Skin epidermis (tissue), 12 donors: ENCODE data around the gene DNAJB12.
A peak's percentile ranks its signal among the peaks of the same experiment; 100 is the strongest.
"Not testable (repeated sequence)": the region's sequence is repeated elsewhere in the genome, so short reads cannot be mapped to it uniquely, and the experiment has no call there.

ENCODE experiments used
- H3K27ac ChIP-seq, 21 experiments: fragments of 200-600 bp; sonication (generic) in 11 of 21; one replicate each; pipeline ENCODE4 v1.5.0; 2020; ENCODE audit warnings: mild to moderate bottlenecking in 3 of 21, inconsistent platforms in 2 of 21, moderate library complexity in 2 of 21
- H3K4me3 ChIP-seq, 7 experiments: fragments of 200-600 bp; sonication (generic) in 2 of 7; one replicate each; pipeline ENCODE4 v1.5.0; 2020; ENCODE audit warnings: inconsistent platforms in 2 of 7, mild to moderate bottlenecking in 2 of 7, moderate library complexity in 1 of 7

Gene DNAJB12

DNA sequence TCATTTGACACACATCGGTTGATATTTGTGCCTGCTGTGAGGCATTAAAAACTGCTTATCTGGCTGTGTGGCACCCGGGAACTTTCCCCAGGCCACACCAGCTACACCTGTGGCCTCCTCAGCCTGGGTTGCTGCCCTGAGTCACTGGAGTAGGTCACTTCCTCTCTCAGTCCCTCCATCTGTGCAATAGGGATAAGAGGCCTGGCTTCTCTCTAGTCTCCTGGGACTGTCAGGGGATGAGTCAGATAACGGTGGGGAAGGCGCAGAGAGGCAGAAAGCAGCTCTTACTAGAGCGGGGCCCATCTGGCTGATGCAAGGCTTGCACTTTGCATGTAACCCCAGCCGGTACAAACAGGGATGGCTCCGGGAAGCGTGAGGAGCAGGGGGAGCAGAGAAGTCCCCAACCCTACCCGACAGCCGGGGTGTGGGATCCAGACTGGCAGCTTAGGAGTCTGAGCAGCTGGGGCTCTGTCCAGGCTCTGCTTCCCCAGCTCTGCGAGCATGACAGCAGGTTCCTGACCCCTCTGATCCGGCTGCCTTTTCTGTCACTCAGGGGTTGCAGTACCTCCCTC lies 34.0 kb downstream of the DNAJB12 start:
- no peak overlapping the region for H3K4me3 ChIP-seq
- peak overlapping the region in 20 of 21 experiments; percentile 63 to 98 (median 90) for H3K27ac ChIP-seq

DNA sequence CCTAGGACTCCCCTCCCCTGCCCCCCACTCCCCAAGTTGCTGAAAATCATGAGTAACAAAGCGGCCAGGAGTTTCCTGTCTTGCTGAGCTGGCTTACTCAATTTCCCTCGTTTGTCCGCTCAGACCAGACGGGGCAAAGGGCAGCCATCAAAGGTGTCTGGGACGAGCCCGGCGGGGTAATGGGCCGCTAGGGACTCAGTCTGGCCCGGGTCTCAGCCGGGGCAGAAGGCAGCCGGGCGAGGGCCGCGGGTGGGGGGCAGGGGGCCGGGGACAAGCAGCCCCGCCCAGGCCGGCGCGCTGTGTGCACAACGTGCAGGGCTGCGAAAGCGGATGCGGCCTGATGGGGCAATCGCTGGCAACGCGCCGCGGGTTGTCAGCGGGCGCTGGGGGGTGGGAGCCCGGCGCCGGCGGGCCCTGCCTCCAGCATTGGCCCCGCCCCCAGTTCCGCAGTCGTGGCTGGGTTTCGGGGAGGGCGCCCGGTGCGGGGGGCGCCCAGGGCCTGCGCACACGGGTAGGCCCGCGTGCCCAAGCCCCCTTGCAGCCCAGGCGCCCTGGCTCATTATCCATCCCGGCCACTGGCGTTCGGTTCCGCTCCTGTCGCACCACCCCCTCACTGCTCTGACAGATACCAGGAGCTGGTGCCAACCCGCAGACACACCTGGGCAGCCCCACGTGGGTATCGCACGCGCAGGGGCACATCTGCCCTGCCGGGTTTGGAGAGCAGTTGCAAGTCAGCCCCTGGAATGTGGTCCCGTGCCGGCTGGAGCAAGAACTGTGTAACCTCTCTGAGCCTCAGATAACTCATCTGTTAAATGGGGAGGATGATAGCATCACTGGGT lies 35.1 kb downstream of the DNAJB12 start:
- Histone ChIP-seq H3K4me3 (peak overlapping the region; percentile 13 to 48 (median 26)), H3K27ac (peak overlapping the region; percentile 39 to 98 (median 90))

DNA sequence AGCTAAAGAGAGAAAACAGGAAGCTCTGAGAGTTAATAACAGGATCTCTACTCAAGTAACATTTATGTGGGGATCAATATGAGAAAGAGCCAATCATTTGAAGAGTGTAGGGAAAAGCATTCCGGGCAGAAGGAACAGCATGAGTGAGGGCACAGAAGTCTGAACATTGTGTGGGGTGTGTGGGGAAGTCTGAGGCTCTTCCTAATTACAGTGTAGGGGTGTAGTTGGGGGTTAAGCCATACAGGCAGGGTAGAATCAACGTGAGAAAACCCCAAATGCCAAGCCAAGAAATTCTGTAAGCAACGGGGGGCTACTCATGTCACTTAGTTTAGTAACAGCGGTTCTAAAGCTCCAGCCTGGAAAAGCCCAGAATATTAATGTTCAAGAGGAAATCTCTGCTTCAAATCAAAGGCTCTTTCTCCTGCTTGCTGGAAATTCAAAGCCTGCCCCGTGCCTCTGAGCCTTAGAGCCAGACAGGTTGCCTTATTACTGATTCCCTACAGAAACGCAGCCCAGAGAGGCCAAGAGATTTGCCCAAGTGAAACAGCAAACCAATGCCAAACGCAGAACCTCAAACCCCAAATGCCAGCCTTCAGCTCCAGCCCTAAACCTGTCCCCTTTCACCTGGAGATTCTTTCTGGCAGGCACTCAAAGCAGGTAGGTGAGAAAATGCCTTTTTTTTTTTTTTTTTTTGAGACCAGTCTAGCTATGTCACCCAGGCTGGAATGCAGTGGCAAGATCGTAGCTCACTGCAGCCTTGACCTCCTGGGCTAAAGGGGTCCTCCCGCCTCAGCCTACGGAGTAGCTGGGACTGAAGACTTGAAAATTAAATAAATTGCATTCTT lies 36.1 kb downstream of the DNAJB12 start:
- Histone ChIP-seq H3K4me3 (peak overlapping the region in 6 of 7 experiments; percentile 13 to 41 (median 26)), H3K27ac (peak overlapping the region in 20 of 21 experiments; percentile 63 to 98 (median 90))

DNA sequence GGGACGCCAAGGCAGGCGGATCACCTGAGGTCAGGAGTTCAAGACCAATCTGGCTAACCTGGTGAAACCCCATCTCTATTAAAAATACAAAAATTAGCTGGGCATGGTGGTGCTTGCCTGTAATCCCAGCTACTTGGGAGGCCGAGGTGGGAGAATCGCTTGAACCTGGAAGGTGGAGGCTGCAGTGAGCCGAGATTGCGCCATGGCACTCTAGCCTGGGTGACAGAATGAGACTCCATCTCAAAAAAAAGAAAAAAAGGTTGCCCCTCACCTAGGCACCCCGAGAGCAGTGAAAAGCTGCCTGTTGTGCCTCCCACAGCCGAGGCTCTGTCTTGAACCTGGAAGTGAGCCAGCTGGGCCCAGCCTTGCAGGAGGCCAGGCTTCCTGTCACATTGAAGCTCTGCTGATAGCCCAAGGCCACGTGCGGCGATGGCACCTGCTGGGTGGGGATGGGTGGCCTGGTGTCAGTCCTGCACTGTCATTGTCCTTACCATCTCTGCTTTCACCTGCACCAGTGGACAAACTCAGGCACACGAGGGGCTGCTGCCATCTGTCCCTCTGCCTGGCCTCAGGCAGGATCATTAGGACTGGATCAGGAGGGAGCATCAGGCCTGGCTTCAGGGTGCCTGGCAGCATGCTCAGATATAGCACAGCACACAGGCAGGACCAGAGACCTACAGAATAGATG lies 37.8 kb downstream of the DNAJB12 start:
- Histone ChIP-seq H3K27ac (peak overlapping the region in 19 of 21 experiments; percentile 1 to 73 (median 56)), H3K4me3 (no peak overlapping the region)

DNA sequence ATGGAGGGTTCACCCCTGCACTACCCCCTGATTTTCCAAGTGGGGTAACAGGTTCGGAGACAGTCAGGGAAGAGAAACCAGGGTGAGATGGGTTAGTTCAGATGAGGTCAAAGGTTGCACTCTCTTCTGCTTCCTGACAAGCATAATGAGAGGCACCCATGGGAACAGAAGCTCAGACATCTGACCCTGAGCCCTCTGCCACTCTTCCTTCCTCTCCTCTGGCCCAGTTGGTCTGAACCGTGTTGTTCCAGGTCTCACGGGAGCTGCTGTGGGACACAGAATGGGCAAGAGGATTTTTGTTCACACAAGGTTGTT lies 38.4 kb downstream of the DNAJB12 start:
- H3K4me3 ChIP-seq = no peak overlapping the region
- peak overlapping the region in 20 of 21 experiments; percentile 1 to 73 (median 56) for H3K27ac ChIP-seq

DNA sequence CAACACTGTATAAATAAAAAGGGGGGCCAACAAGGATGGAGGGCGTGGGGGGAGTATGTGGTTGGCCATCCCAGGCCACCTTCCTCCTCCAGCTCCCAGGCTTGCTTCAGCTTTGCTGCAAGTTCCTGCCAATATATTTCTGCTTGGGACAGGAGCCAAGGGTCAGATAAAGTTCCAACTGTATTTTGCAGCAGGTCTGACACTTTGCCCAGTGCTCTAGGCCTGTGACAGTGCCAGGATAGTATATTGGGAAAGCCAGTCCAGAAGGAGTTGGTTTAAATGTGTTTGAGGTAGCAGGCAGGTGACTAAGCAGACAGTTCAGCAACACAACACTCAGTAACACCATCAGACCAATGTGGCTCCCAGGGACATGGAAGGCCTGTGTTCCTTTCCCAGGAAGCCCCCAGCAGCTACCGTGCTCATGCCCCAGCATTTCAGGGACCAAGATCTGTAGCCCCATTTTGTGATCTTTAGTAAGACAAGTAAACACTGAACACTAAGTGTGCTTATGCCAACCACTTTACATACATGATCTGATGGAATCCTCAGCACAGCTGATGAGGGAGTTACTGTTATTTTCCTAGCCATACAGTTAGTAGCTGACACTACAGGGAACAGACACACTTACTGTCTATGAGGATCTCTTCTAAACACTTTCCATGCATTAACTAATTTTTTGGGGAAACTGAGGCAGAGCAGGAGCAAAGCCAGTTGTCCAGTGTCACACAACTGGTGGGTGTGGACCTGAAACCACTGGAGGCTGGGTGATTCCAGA lies 38.9 kb downstream of the DNAJB12 start:
- Histone ChIP-seq H3K4me3 (no peak overlapping the region), H3K27ac (peak overlapping the region in 19 of 21 experiments; percentile 19 to 73 (median 56))

DNA sequence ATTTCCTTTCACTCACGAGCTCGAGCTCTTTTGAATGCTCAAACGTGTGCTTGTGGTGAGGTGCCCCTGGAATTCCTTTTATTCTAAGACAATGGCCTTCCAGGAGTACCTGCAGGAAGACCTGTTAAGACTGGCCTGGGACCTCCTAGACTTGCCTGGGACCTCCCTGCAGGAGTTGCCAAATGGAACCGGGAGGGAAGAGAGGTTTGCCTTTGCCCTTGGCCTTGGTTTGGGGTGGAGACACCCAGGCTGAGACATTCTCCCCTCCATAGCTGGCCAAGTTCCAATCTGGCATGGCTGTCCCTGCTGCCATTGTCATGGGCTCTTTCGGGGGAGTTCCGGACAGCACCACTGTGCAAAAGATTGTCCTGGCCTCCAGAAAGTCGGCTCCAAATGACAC lies 39.7 kb downstream of the DNAJB12 start:
- peak overlapping the region in 17 of 21 experiments; percentile 19 to 73 (median 56) for H3K27ac ChIP-seq
- no peak overlapping the region for H3K4me3 ChIP-seq

DNA sequence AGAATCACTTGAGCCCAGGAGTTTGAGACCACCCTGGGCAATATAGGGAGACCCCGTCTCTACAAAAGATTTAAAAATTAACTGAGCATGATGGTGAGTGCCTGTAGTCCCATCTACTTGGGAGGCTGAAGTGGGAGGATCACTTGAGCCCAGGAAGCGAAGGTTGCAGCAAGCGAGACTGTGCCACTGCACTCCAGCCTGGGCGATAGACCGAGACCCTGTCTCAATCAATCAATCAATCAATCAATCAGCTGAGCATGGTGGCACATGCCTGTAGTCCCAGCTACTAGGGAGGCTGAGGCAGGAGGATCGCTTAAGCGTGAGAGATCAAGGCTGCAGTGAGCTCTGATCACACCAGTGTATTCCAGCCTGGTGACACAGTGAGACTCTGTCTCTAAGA lies 40.5 kb downstream of the DNAJB12 start:
- Histone ChIP-seq H3K27ac (peak overlapping the region in 6 of 21 experiments; percentile 26 to 73 (median 68)), H3K4me3 (no peak overlapping the region)

DNA sequence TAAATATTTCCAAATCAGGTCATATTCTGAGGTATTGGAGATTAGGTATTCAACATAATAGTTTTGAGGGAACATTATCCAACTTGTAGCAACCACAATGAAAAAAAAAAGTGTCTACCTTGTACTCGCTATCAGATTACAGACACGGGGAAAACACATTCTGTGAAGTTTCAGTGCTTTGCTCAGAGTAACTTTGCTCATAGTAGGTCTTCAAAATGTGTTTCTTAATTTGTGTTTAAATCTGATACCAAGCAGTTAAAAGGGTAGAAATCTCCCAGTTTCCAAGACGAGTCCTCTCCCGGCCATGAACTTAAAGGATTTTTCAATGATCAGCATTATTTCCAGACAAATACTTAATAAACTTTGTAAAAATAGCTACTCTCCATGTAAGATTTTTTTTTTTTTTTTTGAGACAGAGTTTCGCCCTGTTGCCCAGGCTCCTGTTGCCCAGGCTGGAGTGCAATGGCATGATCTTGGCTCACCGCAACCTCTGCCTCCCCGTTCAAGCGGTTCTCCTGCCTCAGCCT lies 41.8 kb downstream of the DNAJB12 start:
- Histone ChIP-seq H3K27ac (no peak overlapping the region), H3K4me3 (no peak overlapping the region)

DNA sequence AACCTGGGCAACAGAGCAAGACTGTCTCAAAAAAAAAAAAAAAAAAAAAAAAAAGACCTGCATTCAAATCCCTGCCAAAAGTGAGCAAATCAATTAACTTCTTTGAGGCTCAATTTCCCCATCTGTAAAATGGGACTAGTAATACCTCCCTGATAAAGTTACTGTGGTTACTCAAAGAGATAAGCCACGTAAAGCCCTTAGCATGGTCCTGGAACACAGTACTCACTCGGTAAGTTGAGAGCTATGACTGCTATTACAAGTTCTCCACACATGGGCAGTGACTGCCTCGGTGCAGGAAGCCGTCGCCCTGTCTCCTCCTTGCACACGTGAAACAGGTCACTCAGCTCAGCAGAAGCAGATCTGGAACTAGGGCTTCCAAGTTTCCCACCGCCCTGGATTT lies 43.1 kb downstream of the DNAJB12 start:
- Histone ChIP-seq H3K4me3 (no peak overlapping the region), H3K27ac (no peak overlapping the region)

DNA sequence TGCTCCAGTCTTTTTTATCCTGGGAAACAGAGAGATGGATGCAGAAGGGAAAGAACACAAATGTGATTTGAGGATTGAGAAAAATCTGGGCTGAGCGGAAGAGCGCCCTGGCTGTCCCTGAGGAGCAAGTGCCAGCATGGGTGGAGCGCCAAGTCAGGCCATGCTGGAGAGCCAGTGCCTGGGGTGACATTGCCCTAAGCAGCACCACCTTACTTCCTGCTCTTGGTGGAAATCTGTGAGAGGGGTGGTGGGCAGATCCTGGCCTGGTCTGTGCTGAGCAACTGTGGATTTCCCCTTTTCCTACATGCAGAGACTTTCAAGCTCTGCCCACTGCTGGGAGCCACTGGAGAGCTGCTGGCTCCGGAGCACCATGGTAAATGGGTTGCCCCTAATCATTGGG lies 44.1 kb downstream of the DNAJB12 start:
- Histone ChIP-seq H3K27ac (peak overlapping the region in 6 of 21 experiments; percentile 29 to 73 (median 41)), H3K4me3 (no peak overlapping the region)

DNA sequence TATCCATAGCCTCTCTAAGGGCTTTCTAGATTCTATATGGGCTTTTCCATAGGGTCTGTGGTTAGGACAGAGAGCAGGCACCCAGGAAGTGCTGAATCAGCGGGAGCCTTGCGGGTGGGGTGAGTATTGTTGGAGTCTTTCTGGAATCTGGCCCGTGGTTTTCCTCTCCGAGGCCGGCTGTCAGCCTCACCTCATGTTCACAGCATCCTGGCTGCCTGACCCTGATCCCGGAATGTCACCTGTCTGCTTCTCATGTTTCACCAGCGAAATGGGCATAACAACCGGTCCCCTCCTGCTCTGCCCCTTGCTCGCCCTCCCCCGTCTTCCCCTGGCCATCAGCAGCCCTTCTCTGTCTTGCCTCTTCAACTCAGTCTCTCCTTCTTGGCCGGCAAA lies 44.5 kb downstream of the DNAJB12 start:
- Histone ChIP-seq H3K4me3 (no peak overlapping the region), H3K27ac (peak overlapping the region in 9 of 21 experiments; percentile 3 to 73 (median 34))

DNA sequence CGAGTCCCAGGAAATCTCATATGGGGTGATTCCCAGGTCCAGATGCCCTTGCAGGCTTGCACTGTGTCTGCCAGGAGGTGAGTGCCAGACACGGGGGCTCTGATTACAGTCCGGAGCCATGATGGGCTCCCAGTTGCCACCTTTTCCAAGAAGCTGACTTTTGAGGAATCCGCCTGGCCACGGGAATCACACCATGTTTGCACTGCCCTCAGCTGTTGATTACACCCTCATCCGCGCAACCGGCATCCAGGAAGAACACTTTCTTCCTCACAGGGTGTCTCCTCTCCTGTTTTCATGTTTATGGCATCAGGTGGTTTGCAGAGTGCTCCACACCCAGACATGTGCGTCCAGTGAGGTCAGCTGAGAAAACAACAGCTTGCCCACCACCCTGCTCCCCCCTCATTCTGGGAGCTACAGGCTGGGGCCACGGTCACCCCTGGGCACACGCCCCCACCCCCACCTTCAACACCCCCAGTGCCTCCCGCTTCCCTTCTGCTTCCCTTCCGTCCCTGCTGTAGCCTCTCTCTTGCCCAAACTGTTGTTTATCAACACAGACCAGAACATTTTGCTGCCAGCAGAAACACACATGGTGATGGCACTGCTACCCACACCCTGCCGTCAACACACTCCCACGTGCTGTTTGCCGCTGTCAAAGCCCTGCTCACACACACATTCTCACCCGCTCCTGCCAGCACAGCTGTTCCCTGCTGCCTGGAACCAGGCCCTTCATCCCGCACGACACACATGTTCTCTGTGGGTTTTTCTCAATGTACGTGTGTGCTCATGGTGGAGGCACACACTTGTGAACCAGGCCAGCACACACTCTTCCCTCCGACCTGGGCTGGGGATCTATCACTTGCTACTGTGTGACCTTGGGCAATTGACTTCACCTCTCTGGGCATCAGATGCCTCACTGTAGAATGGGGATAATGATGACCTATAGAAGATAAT lies 45.2 kb downstream of the DNAJB12 start:
- H3K4me3 ChIP-seq = no peak overlapping the region

DNA sequence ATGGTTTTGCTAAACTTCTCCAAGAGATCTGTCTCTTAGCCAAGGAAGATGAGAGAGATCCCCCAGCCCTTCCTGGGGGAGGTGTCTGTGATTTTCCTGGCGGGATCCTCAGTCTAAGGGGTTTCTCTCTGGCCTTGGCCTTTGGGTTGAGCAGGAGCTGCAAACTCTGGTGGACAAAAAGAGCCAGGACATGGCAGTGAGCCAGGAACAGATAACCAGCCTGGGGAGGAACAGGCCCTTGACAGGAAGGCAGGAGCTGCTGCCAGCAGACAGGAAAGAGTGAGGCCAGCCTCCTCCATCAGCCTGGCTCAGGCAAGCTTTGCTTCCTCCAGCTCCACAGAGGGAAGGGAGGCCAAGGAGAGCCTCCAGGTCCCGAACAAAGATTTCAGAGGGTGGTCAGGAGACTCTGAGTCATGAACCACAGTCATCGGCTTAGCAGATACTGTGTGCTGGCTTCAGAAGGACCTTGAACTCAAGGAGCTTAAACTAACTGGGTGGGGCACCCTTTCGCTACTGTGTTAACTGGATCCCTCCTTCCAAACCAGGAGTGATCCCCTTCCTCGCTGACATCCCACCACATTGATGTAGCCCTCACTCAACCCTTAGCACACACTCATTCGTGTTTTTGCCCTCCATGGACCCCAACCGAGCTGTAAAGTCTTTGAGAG lies 46.3 kb downstream of the DNAJB12 start:
- Histone ChIP-seq H3K4me3 (no peak overlapping the region), H3K27ac (peak overlapping the region in 15 of 21 experiments; percentile 9 to 79 (median 45))

More for the DNA sequence above, 45.2 kb downstream of the DNAJB12 start:
- H3K27ac ChIP-seq = peak overlapping the region in 13 of 21 experiments; percentile 19 to 79 (median 42)

DNA sequence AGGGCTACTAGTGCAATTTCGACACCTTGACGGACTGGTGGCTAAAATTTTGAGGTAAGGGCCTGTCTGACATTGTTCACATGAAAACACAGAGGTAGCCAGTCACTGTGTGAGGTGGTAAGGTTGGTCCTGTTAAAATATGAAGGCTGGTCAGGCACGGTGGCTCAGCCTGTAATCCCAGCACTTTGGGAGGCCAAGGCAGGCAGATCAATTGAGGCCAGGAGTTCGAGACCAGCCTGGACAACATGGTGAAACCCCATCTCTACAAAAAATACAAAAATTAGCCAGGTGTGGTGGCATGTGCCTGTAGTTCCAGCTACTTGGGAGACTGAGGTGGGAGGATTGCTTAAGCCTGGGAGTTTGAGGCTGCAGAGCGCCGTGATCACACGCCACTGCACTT lies 47.0 kb downstream of the DNAJB12 start:
- H3K27ac ChIP-seq = peak overlapping the region in 6 of 21 experiments; percentile 21 to 73 (median 56)
- H3K4me3 ChIP-seq = not testable (repeated sequence)

DNA sequence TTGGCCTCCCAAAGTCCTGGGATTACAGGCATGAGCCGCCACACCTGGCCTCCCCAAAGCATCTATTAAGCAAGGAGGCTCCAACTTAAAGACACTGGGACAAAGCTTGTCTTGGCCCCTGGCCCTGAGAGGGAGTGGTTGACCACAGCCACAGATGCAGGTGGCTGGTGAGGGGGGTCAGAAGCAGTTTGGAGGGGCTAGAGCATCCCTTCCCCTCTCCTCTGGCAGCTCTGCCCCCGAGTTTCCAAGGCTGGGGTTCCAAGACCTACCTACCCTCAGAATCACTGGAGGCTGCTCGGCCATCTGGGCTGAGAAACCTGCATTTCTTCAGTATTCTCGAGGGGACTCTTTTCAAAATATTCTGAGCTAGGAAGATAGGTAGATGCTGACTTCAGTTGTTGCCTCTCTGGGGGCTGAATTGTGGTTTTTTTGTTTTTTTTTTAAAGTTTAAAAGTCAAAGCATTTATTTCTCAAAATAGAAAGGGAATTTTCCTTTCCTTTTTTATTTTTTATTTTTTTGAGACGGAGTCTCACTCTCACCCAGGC lies 48.4 kb downstream of the DNAJB12 start:
- H3K27ac ChIP-seq = peak overlapping the region in 1 of 21 experiments; percentile 44

More for the DNA sequence above, 48.4 kb downstream of the DNAJB12 start:
- no peak overlapping the region for H3K4me3 ChIP-seq
